Stimulated activated CD4-positive, alpha-beta T cell treated with anti-CD3 and anti-CD28 coated beads, Interleukin-15, amount 100 ng/mL, for 24 hours (primary cell): ENCODE data around the gene SFMBT1.

Source experiments
- DNase-seq: peaks from one replicate; pipeline ENCODE4 v3.0.0-alpha.2; 2020

The SFMBT1 gene

GRCh38 chr3:52910823-52911222 lies 135.1 kb downstream of the SFMBT1 start:
- no peak for DNase-seq

- DNase-seq: no peak
Observed at GRCh38 chr3:52907497-52907896, 138.4 kb downstream of the SFMBT1 start.

- no peak for DNase-seq
Observed at GRCh38 chr3:52904552-52904951, 141.3 kb downstream of the SFMBT1 start.

- DNase-seq: no peak
Observed at GRCh38 chr3:52904000-52904399, 141.9 kb downstream of the SFMBT1 start.

- peak; percentile 92 for DNase-seq
Observed at GRCh38 chr3:52897130-52898122, 148.4 kb downstream of the SFMBT1 start, which contains the start of gene STIMATE. Gene STIMATE, minus strand, starts transcription at chr3:52897548. Its CDS starts 98 bp downstream, at chr3:52897450.

- no peak for DNase-seq
Observed at GRCh38 chr3:52896613-52897012, 149.3 kb downstream of the SFMBT1 start.

- DNase-seq: no peak
Observed at GRCh38 chr3:52896151-52896550, 149.7 kb downstream of the SFMBT1 start.

- peak; percentile 56 for DNase-seq
Observed at GRCh38 chr3:52895418-52895817, 150.5 kb downstream of the SFMBT1 start.

GRCh38 chr3:52894756-52895155 lies 151.1 kb downstream of the SFMBT1 start:
- no peak for DNase-seq

- DNase-seq: no peak
Observed at GRCh38 chr3:52893723-52894122, 152.2 kb downstream of the SFMBT1 start.

- peak; percentile 35 for DNase-seq
Observed at GRCh38 chr3:52892625-52893311, 153.1 kb downstream of the SFMBT1 start.

GRCh38 chr3:52892290-52892624 lies 153.6 kb downstream of the SFMBT1 start:
- no peak for DNase-seq

GRCh38 chr3:52891615-52892081 lies 154.2 kb downstream of the SFMBT1 start:
- no peak for DNase-seq

GRCh38 chr3:52891164-52891563 lies 154.7 kb downstream of the SFMBT1 start:
- peak; percentile 74 for DNase-seq

- DNase-seq: peak; percentile 67
Observed at GRCh38 chr3:52890735-52891134, 155.1 kb downstream of the SFMBT1 start.

GRCh38 chr3:52889901-52890300 lies 156.0 kb downstream of the SFMBT1 start:
- no peak for DNase-seq

- no peak for DNase-seq
Observed at GRCh38 chr3:52887166-52887565, 158.7 kb downstream of the SFMBT1 start.

- no peak for DNase-seq
Observed at GRCh38 chr3:52886049-52886730, 159.7 kb downstream of the SFMBT1 start.

GRCh38 chr3:52882377-52882776 lies 163.5 kb downstream of the SFMBT1 start:
- no peak for DNase-seq

GRCh38 chr3:52881871-52882270 lies 164.0 kb downstream of the SFMBT1 start:
- no peak for DNase-seq

GRCh38 chr3:52880474-52880873 lies 165.4 kb downstream of the SFMBT1 start:
- peak; percentile 13 for DNase-seq

- no peak for DNase-seq
Observed at GRCh38 chr3:52880047-52880446, 165.8 kb downstream of the SFMBT1 start.

- no peak for DNase-seq
Observed at GRCh38 chr3:52879581-52879980, 166.3 kb downstream of the SFMBT1 start.
